ENCODE measurements around the gene YY1.

GRCh38 chr14:100282766-100283419 lies 43.9 kb downstream of the YY1 start:
- no peak for TF ChIP-seq CTCF (conservative IDR thresholded peaks at IDR 0.05; ENCODE audit: low read length)
- no peak for TF ChIP-seq EZH2phosphoT487 (IDR thresholded peaks at IDR 0.05; ENCODE audit: borderline replicate concordance)

Measured in Loucy (cell line).